Smooth muscle cell (in vitro differentiated cells): ENCODE data around the gene DNAJB6. TPM values are rescaled to one million over a fixed set of nuclear protein-coding genes. Genes with fewer than 3 reads are reported as not detected.

Source experiments
- DNase-seq: peaks from one replicate; lab custom pipeline; 2025; ENCODE audit not compliant: unreplicated experiment; lab: John Stamatoyannopoulos, UW
- H2AFZ ChIP-seq: fragments of 200-600 bp; sonication (generic); 2 replicates; pipeline ENCODE4 v1.6.0; 2016; ENCODE audit warnings: antibody characterized with exemption, low read depth, mild to moderate bottlenecking
- H3F3A ChIP-seq: fragments of 200-600 bp; sonication (generic); 2 replicates; pipeline ENCODE4 v1.6.0; 2017; ENCODE audit warnings: antibody characterized with exemption, low read depth
- H3K27ac ChIP-seq: fragments of 200-600 bp; sonication (generic); 2 replicates; pipeline ENCODE4 v1.5.1; 2016; ENCODE audit warnings: low read depth, mild to moderate bottlenecking
- H3K27me3 ChIP-seq: fragments of 200-600 bp; sonication (generic); 2 replicates; pipeline ENCODE4 v1.6.1; 2016; ENCODE audit warnings: low read depth, mild to moderate bottlenecking
- H3K36me3 ChIP-seq: fragments of 200-600 bp; sonication (generic); 2 replicates; pipeline ENCODE4 v1.5.1; 2016; ENCODE audit warnings: low read depth
- H3K4me1 ChIP-seq: fragments of 200-600 bp; sonication (generic); 2 replicates; pipeline ENCODE4 v1.5.1; 2016; ENCODE audit warnings: low read depth
- H3K4me2 ChIP-seq: fragments of 200-600 bp; sonication (generic); 2 replicates; pipeline ENCODE4 v1.6.0; 2016; ENCODE audit warnings: mild to moderate bottlenecking
- H3K4me3 ChIP-seq: fragments of 200-600 bp; sonication (generic); 2 replicates; pipeline ENCODE4 v1.5.1; 2016; ENCODE audit warnings: mild to moderate bottlenecking
- H3K79me2 ChIP-seq: fragments of 200-600 bp; sonication (generic); 2 replicates; pipeline ENCODE4 v1.6.0; 2016; ENCODE audit warnings: low read depth, mild to moderate bottlenecking
- H3K9ac ChIP-seq: fragments of 200-600 bp; sonication (generic); 2 replicates; pipeline ENCODE4 v1.6.0; 2016; ENCODE audit warnings: low read depth
- H3K9me3 ChIP-seq: fragments of 200-600 bp; sonication (generic); replicated peaks from 2 replicates; pipeline ENCODE4 v1.5.1; 2016; ENCODE audit warnings: low read depth
- H4K20me1 ChIP-seq: fragments of 200-600 bp; sonication (generic); 2 replicates; pipeline ENCODE4 v1.6.0; 2016; ENCODE audit warnings: low read depth
- WGBS: methylation state at CpG from one replicate; pipeline ENCODE4 v1.1.7; 2016; ENCODE audit warnings: low lambda C conversion rate; 5-methylcytosine and 5-hydroxymethylcytosine counted together
- polyA plus RNA-seq: library from polyadenylated mRNA; unstranded; fragments of >200 nt; fragmentation: Nextera tagmentation; extraction: Ambion mirVana; gene quantifications from 2 replicates; pipeline ENCODE4 v1.2.1, GENCODE V29; 2016
- total RNA-seq: library from RNA; depleted of rRNA; stranded (reverse); fragments of >200 nt; gene quantifications from 2 replicates; pipeline ENCODE4 v1.2.3, GENCODE V29; 2014
- TF ChIP-seq, protein P1 (sequence below): fragments of 200-600 bp; sonication (generic); IDR thresholded peaks from 2 replicates; pipeline ENCODE4 v1.5.1; 2017; ENCODE audit warnings: borderline replicate concordance, mild to moderate bottlenecking, antibody characterized with exemption; ENCODE audit not compliant: insufficient read depth, poor library complexity, severe bottlenecking

Gene DNAJB6
- total and polyA plus RNA-seq, 2 experiments from 2014 or later: 103 to 104 TPM

DNA sequence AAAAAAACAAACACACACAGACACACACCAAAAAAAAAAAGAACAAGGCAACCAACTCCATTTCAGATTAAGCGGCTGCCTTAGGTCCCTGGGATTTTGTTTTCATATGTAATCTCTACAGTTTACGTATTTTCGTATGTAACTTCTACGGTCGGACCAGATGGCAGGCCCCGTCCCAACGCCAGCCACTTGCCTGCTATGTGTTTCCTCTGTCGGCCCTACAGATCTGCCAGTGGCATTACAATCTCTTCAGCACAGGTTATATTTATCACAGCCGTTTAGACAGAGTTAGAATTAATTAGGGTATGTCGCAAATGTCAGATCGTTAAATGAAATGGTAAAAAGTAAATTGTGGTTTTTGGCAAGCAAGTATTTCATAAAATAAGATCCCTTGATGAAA is 99.3 kb downstream of the DNAJB6 start:
- no peak for DNase-seq
- H3K4me1 ChIP-seq: no peaks in the 10 kb centered on the region
- no peaks in the 10 kb centered on the region for H3K36me3 ChIP-seq
- 86% methylated on average over 11 of the region's 11 CpGs for WGBS
- no peaks in the 10 kb centered on the region for H3K27me3 ChIP-seq
- no peaks in the 10 kb centered on the region for H3F3A ChIP-seq
- TF ChIP-seq, protein P1, sequence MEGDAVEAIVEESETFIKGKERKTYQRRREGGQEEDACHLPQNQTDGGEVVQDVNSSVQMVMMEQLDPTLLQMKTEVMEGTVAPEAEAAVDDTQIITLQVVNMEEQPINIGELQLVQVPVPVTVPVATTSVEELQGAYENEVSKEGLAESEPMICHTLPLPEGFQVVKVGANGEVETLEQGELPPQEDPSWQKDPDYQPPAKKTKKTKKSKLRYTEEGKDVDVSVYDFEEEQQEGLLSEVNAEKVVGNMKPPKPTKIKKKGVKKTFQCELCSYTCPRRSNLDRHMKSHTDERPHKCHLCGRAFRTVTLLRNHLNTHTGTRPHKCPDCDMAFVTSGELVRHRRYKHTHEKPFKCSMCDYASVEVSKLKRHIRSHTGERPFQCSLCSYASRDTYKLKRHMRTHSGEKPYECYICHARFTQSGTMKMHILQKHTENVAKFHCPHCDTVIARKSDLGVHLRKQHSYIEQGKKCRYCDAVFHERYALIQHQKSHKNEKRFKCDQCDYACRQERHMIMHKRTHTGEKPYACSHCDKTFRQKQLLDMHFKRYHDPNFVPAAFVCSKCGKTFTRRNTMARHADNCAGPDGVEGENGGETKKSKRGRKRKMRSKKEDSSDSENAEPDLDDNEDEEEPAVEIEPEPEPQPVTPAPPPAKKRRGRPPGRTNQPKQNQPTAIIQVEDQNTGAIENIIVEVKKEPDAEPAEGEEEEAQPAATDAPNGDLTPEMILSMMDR: no peak
- no peaks in the 10 kb centered on the region for H3K9me3 ChIP-seq
- H3K4me3 ChIP-seq: no peak overlapping the region
- H4K20me1 ChIP-seq: no peaks in the 10 kb centered on the region
- H3K79me2 ChIP-seq: no peaks in the 10 kb centered on the region
- H3K4me2 ChIP-seq: no peak overlapping the region
- no peak overlapping the region for H2AFZ ChIP-seq
- H3K27ac ChIP-seq: no peak overlapping the region
- no peak overlapping the region for H3K9ac ChIP-seq

DNA sequence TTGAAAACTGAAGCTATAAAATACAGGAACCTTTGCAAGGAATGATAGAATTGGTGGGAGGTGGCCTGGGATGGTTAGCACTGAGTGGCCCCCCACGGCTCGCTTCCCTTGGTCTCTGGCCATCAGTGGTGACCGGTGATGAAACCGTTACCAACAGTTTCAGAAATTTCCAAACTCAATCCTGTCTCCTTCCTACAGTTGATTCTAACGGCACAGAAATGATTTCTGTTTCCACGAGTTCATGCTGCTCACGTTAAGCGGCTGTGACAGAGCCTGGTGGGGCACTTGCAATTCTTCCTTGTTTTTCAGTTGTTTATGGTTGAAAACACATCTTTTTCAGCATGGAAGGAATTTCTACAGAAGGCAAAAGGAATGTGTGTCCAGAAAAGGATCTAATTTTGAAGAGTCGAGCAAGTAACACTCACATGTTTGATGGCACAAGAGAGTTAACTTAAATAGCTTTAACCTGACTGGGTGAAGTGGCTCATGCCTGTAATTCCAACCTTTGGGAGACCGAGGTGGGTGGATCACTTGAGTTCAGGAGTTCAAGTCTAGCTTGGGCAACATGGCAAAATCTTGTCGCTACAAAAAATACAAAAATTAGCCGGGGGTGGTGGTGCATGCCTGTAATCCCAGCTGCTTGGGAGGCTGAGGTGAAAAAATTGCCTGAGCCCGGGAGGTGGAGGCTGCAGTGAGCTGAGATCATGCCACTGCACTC is 100.1 kb downstream of the DNAJB6 start:
- Histone ChIP-seq H3K36me3 (no peaks in the 10 kb centered on the region), H3K27me3 (no peaks in the 10 kb centered on the region), H4K20me1 (no peaks in the 10 kb centered on the region), H3K4me1 (no peaks in the 10 kb centered on the region), H3K9me3 (no peaks in the 10 kb centered on the region), H3K4me2 (no peak overlapping the region), H3K4me3 (no peak overlapping the region), H3F3A (no peaks in the 10 kb centered on the region), H3K79me2 (no peaks in the 10 kb centered on the region), H3K9ac (no peak overlapping the region), H2AFZ (no peak overlapping the region), H3K27ac (no peak overlapping the region)
- DNase-seq: no peak
- 83% methylated on average over 13 of the region's 13 CpGs for WGBS
- TF ChIP-seq, protein P1: no peak

DNA sequence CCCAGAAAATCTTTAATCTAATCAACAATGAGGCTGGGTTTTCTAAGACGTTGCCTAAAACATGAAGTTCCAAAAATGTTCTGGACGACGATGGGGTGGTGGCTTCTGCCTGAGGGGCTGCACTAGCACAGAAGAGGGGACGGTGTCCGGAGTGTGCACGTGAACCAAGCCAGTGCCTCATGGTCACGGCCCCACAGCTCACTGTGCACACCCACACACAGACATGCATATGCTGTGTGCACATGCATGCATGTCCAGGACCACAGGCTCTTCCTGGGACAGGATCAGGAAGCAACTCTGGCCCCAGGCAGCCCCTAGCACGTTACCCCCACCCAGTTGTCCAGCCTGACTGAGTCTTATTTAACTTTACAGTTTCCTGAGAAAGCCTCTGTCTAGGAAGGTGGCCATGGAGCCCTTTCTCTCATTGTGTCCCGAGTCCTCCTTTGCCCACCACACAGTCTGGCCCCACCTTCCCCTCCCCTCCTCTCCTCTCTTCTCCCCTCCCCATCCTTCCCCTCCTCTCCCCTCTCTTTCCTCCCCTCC is 100.8 kb downstream of the DNAJB6 start:
- no peak for DNase-seq

More for the DNA sequence above, 100.8 kb downstream of the DNAJB6 start:
- no peak overlapping the region for H2AFZ ChIP-seq
- H3K79me2 ChIP-seq: no peaks in the 10 kb centered on the region
- no peak overlapping the region for H3K4me3 ChIP-seq
- no peaks in the 10 kb centered on the region for H3F3A ChIP-seq
- H3K4me1 ChIP-seq: no peaks in the 10 kb centered on the region
- no peaks in the 10 kb centered on the region for H3K36me3 ChIP-seq
- H3K9ac ChIP-seq: no peak overlapping the region
- WGBS: 73% methylated on average over 9 of the region's 9 CpGs
- H3K27ac ChIP-seq: no peak overlapping the region
- no peaks in the 10 kb centered on the region for H4K20me1 ChIP-seq
- H3K27me3 ChIP-seq: no peaks in the 10 kb centered on the region
- TF ChIP-seq, protein P1: no peak
- no peak overlapping the region for H3K4me2 ChIP-seq
- no peaks in the 10 kb centered on the region for H3K9me3 ChIP-seq
